Nephron (organoid): Measurements from ENCODE around the gene PERM1.

Source experiments
- H3K27ac Mint-ChIP-seq, 3 experiments: 2 replicates each; pipeline ENCODE4 v1.8.0; 2020; ENCODE audit warnings: mixed read lengths in 3 of 3, mild to moderate bottlenecking in 2 of 3, moderate library complexity in 1 of 3
- H3K27me3 Mint-ChIP-seq: 2 replicates; pipeline ENCODE4 v1.8.0; 2021; ENCODE audit warnings: low read depth, mild to moderate bottlenecking, moderate library complexity, mixed read lengths
- H3K36me3 Mint-ChIP-seq: 2 replicates; pipeline ENCODE4 v1.8.0; 2020; ENCODE audit warnings: low read depth, mixed read lengths
- H3K4me1 Mint-ChIP-seq: 2 replicates; pipeline ENCODE4 v1.8.0; 2020; ENCODE audit warnings: mixed read lengths
- H3K4me3 Mint-ChIP-seq, 3 experiments: 2 replicates each; pipeline ENCODE4 v1.8.0; 2020; ENCODE audit warnings: mild to moderate bottlenecking in 3 of 3, mixed read lengths in 3 of 3, moderate library complexity in 2 of 3
- H3K9me3 Mint-ChIP-seq: 2 replicates; pipeline ENCODE4 v1.8.0; 2020; ENCODE audit warnings: mixed read lengths
- TF ChIP-seq, protein P1 (sequence below), 3 experiments: fragments of 200-600 bp; sonication (generic); IDR thresholded peaks; one replicate each; pipeline ENCODE4 v1.5.0; 2021; ENCODE audit warnings: antibody characterized with exemption in 3 of 3; ENCODE audit not compliant: unreplicated experiment in 3 of 3

Gene PERM1

GRCh38 chr1:966135-966703, 15.7 kb downstream of the PERM1 start, which contains the start of gene PLEKHN1:
PLEKHN1 (plus strand) TSS chr1:966482; CDS start chr1:966532, 50 bp downstream.
- no peaks in the 10 kb centered on the region for H3K4me1 Mint-ChIP-seq
- H3K27ac Mint-ChIP-seq = no peak within 1 kb of the TSS

GRCh38 chr1:965526-966134, 16.3 kb downstream of the PERM1 start:
- no peak overlapping the region for H3K4me3 Mint-ChIP-seq
- H3K4me1 Mint-ChIP-seq = no peaks in the 10 kb centered on the region
- H3K36me3 Mint-ChIP-seq = peaks cover 4% of the 10 kb centered on the region
- H3K27me3 Mint-ChIP-seq = peaks cover 35% of the 10 kb centered on the region
- no peaks in the 10 kb centered on the region for H3K9me3 Mint-ChIP-seq
- TF ChIP-seq, protein P1, sequence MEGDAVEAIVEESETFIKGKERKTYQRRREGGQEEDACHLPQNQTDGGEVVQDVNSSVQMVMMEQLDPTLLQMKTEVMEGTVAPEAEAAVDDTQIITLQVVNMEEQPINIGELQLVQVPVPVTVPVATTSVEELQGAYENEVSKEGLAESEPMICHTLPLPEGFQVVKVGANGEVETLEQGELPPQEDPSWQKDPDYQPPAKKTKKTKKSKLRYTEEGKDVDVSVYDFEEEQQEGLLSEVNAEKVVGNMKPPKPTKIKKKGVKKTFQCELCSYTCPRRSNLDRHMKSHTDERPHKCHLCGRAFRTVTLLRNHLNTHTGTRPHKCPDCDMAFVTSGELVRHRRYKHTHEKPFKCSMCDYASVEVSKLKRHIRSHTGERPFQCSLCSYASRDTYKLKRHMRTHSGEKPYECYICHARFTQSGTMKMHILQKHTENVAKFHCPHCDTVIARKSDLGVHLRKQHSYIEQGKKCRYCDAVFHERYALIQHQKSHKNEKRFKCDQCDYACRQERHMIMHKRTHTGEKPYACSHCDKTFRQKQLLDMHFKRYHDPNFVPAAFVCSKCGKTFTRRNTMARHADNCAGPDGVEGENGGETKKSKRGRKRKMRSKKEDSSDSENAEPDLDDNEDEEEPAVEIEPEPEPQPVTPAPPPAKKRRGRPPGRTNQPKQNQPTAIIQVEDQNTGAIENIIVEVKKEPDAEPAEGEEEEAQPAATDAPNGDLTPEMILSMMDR (IDR thresholded peaks at IDR 0.05; ENCODE audit: unreplicated experiment in 3 of 3) = no peak
- H3K27ac Mint-ChIP-seq = no peak overlapping the region

More at GRCh38 chr1:966135-966703, 15.7 kb downstream of the PERM1 start, which contains the start of gene PLEKHN1:
- peaks cover 40% of the 10 kb centered on the region for H3K27me3 Mint-ChIP-seq
- TF ChIP-seq, protein P1 (IDR thresholded peaks at IDR 0.05; ENCODE audit: unreplicated experiment in 3 of 3) = no peak
- peak within 1 kb of the TSS in 2 of 3 experiments; percentile 46 to 64 for H3K4me3 Mint-ChIP-seq
- peaks cover 4% of the 10 kb centered on the region for H3K36me3 Mint-ChIP-seq
- H3K9me3 Mint-ChIP-seq = no peaks in the 10 kb centered on the region

DNA sequence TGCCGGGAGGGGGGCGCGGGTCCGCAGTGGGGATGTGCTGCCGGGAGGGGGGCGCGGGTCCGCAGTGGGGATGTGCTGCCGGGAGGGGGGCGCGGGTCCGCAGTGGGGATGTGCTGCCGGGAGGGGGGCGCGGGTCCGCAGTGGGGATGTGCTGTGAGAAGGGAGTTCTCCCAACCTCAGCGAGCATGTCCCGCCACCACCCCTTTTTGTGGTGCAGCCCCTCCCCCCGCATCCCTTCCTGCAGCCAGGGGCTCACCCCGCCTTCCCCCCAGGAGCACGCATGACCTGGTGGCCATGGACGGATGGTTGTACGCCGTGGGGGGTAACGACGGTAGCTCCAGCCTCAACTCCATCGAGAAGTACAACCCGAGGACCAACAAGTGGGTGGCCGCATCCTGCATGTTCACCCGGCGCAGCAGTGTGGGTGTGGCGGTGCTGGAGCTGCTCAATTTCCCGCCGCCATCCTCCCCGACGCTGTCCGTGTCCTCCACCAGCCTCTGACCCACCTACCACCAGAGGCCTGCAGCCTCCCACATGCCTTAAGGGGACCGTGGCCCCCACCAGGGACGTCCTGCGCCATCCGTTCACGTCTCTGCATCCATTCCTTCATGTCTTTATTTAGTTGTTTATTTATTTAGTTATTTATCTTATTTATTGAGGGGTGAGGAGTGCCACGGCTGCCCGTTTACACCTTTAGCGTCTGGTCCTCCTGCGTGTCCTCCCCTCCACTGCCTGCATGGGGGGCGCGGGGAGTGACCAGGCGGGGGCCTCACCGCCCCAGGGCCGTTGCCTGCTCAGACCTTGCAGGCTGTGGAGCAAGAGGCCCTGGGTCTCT, 17.0 kb downstream of the PERM1 start:
- Mint-ChIP-seq H3K4me3 (peak overlapping the region; percentile 52 to 83 (median 79)), H3K9me3 (no peaks in the 10 kb centered on the region), H3K27me3 (peaks cover 28% of the 10 kb centered on the region), H3K27ac (no peak overlapping the region), H3K36me3 (peaks cover 4% of the 10 kb centered on the region), H3K4me1 (no peaks in the 10 kb centered on the region)
- TF ChIP-seq, protein P1 (IDR thresholded peaks at IDR 0.05; ENCODE audit: unreplicated experiment in 3 of 3) = no peak

GRCh38 chr1:963746-964525, 18.0 kb downstream of the PERM1 start:
- Mint-ChIP-seq H3K9me3 (no peaks in the 10 kb centered on the region), H3K36me3 (peaks cover 4% of the 10 kb centered on the region), H3K4me1 (no peaks in the 10 kb centered on the region), H3K27me3 (peaks cover 18% of the 10 kb centered on the region), H3K27ac (no peak overlapping the region), H3K4me3 (peak overlapping the region in 2 of 3 experiments; percentile 5 to 27)
- TF ChIP-seq, protein P1 (IDR thresholded peaks at IDR 0.05; ENCODE audit: unreplicated experiment in 3 of 3) = no peak

- H3K9me3 Mint-ChIP-seq = no peaks in the 10 kb centered on the region
- peaks cover 11% of the 10 kb centered on the region for H3K27me3 Mint-ChIP-seq
- peak overlapping the region; percentile 27 to 30 (median 30) for H3K4me3 Mint-ChIP-seq
- H3K36me3 Mint-ChIP-seq = peaks cover 4% of the 10 kb centered on the region
- no peak overlapping the region for H3K27ac Mint-ChIP-seq
- TF ChIP-seq, protein P1 (IDR thresholded peaks at IDR 0.05; ENCODE audit: unreplicated experiment in 3 of 3) = no peak
- peaks cover 6% of the 10 kb centered on the region for H3K4me1 Mint-ChIP-seq
Observed at GRCh38 chr1:963301-963651, 18.6 kb downstream of the PERM1 start.
